ENCODE measurements around the gene CNTNAP2.

DNA sequence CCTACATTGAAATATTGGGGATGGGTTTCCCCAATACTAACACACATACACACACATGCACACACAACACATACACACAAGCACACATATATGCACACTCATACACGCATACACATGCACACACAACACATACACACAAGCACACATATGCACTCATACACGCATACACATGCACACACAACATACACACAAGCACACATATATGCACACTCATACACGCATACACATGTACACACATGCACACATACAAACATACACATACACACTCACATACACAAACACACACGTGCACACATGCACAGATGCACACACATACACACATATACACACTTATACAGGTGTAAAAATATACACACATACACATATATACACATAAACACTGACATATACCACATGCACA lies 2346.6 kb downstream of the CNTNAP2 start:
- TF ChIP-seq, protein P1, sequence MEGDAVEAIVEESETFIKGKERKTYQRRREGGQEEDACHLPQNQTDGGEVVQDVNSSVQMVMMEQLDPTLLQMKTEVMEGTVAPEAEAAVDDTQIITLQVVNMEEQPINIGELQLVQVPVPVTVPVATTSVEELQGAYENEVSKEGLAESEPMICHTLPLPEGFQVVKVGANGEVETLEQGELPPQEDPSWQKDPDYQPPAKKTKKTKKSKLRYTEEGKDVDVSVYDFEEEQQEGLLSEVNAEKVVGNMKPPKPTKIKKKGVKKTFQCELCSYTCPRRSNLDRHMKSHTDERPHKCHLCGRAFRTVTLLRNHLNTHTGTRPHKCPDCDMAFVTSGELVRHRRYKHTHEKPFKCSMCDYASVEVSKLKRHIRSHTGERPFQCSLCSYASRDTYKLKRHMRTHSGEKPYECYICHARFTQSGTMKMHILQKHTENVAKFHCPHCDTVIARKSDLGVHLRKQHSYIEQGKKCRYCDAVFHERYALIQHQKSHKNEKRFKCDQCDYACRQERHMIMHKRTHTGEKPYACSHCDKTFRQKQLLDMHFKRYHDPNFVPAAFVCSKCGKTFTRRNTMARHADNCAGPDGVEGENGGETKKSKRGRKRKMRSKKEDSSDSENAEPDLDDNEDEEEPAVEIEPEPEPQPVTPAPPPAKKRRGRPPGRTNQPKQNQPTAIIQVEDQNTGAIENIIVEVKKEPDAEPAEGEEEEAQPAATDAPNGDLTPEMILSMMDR (IDR thresholded peaks at IDR 0.05): no peak
- no peak for TF ChIP-seq POLR2A (IDR thresholded peaks at IDR 0.05)
